Measurements from ENCODE around the gene SLC12A2.
A peak's percentile ranks its signal among the peaks of the same experiment; 100 is the strongest.

Gene SLC12A2

DNA sequence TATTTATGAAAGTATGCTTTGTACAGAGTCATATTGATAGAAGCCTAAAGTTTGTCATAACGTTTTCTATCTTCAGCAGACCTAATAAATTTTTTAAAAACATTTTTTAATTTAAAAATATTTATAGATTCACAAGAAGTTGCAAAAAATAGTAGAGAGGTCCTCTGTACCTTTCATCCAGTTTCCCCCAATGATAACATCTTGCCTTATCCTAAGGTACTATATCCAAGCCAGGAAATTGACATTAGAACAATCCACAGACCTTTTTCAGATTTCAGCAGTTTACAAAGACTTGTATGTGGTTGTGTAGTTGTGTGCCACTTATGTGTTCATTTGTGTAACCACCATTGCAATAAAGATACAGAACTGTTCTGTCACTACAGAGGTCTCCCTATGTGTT lies 88.5 kb downstream of the SLC12A2 start:
- no peak for DNase-seq

- DNase-seq = no peak
Observed at GRCh38 chr5:128174951-128175350, 91.4 kb downstream of the SLC12A2 start.

DNA sequence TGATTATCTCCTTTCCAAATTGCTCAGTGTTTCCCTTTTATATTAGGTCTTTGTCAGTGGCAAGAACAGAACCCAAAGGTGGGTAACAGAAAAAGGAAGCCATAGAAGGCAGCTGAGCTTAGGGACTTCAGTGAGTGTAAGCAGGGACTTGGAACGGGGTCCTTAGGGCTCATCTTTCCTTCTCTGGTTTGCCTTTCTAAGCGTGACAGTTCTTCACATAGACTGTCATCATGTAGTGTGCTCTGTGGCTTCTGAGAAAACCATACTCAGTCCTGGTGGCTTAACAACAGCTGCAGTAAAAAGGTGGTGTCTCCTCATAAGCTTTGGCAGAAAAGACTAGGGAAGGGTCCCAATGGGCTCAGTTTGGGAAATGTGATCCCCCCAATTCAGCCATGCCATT lies 108.8 kb downstream of the SLC12A2 start:
- DNase-seq = no peak

DNA sequence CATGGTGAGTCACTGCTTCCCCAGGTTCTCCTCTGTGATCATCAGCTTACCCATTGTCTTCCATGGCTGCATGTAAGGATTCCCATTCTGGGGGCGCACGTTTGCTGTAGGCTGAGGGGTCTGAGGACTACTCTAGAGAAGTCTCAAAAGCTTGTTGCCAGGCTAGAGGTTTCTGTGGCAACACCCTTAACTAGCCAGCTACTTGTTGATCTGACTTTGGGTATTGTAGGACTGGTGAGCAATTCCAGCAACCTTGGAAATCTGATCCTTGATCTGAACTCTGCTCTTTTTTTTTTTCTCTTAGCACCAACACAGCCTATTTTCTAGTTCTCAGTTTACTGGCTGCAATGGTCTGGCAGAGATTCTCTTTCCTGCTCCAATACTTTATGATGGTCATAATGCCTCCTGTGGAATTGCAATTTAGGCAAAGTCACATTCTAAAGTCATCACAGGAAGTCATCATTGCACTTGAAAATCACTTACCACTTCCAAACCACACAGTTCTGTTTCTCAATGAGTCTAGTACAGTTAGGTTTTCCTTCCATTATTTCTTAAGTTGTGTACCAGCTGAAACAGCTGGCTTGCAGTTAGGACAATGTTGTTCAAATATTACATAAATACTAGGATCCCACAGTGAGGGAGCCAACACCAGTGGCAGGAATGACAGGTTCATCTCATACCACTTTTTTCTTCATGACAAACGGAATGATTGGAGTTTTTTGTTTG lies 110.3 kb downstream of the SLC12A2 start:
- DNase-seq = no peak

DNA sequence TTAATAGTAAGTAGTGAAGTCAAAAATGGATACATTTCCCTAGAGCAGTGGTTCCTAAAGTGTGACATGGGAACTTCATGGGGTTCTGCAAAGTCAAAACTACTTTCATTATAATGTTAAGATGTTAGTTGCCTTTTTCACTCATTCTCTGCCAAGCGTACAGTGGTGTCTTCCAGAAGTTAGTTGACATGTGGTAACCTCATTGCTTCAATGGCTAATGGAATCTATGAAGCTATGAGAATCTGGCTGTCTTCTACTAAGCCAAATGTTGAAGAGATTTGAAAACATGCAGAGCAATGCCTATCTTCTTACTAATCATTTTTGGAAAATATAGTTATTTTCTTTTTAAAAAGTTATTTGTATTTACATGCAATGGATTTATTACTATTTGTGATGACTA lies 111.8 kb downstream of the SLC12A2 start:
- no peak for DNase-seq

DNA sequence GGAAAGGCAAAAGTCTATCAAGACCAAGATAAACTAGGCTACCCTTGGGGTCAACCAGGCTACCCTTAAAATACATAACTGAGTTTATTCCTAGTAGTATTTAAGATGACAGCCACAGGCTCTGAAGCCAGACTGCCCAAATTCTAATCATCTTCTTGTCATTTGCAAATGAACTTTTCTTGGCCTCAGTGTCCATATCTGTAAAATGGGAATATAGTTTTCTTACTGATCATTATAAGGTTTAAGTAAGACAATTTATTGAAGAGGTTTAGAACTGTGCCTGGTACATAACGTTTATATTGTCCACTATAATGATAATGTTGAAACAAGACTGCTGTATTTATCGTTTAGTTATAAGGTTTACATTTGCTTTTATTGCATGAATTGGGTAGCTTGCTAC lies 112.5 kb downstream of the SLC12A2 start:
- DNase-seq = no peak

DNA sequence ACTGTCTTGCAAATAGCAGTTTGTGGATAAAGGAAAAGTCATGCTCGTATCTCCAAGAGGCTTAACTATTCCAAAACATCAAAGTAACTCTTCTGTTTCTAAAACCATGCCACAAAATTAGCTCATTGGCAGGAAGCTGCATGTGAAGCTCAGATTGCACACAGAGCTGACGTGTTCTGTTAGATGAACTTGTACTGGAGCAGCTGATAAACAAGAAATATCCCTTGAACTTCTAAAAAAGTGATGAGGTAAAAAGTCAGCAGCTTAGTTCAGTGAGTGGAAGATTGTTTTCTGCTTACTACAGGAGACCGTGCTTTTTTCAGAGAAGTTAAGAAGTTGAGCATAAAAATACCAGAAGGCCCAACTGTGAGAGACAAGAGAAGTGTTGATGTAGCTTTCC lies 113.2 kb downstream of the SLC12A2 start:
- no peak for DNase-seq

- no peak for DNase-seq
Observed at GRCh38 chr5:128197896-128198522, 114.4 kb downstream of the SLC12A2 start.

DNA sequence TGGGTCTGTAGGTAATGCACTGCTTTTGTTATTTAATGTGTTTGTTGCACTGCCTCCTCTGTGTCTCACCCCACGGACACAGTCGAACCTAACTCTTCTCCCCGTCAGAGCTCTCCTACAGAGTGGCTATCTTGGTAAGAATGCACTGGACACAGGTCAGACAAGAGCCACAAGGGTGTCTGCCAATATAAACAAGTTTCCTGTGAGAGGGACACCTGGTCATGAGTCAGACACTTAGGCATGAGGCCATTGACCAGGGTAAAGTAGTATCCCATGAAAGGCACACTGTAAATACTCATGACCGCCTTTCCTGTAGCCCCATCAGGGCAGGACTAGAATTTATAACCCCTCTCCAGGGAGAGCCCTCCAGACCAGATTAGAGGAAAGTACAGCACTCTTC lies 115.5 kb downstream of the SLC12A2 start:
- no peak for DNase-seq

DNA sequence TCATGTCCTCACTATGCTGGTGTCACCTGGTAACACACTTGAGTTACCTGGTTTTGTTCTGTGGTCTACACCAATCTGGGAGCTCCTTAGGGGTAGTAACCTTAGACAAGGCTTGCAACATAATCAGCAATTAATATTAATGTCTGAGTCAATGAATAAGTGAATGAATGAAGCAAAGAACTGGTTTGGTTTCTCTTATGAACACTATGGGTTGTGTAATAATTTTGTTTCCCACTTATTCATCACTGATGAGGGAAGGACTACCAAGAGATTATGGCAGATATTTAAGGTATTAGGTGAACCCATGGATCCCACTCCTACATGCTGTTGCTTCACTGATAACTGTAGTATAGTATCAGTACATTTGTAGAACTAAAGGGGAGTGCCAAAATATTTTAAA lies 116.0 kb downstream of the SLC12A2 start:
- no peak for DNase-seq

GRCh38 chr5:128201065-128201926 lies 117.7 kb downstream of the SLC12A2 start:
- DNase-seq = peak; percentile 35 to 59

DNA sequence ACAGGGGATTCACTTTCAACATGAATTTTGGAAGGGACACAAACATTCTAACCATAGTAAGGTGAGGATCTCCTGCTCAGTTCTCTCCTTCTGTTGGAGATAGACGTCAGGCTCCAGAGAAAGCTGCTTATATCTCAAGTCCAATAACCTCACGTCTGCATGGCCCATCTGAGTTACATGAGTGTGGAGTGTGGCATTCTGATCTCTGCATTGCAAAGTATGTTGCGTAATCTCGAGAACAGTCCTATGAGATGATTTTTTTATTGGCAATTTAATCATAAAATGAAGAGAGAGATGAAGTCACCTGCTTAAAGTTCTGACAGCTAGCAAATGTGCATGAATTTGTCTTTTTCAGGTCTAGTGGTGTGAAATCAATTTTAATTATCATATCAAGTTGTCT lies 118.8 kb downstream of the SLC12A2 start:
- DNase-seq = no peak

DNA sequence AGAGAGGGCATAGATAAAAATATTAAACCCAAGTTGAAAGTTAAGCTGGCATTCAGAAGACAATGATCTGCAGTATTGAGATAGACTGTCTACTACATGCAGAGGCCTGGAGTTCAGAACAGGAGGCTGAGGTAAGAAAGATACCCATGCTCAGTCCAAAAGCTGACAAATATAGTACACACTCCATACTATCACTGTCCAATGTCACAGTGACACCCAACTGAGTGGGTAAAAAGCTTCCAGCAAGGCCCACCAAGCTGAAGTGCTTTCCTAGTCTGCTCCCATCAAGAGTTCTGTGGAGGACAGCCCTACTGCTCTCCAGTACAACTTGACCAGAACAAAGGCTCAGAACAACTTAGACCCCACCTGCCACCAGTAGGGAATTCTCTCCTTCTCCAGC lies 124.9 kb downstream of the SLC12A2 start:
- DNase-seq = no peak

GRCh38 chr5:128212191-128212806 lies 128.7 kb downstream of the SLC12A2 start:
- DNase-seq = no peak

DNA sequence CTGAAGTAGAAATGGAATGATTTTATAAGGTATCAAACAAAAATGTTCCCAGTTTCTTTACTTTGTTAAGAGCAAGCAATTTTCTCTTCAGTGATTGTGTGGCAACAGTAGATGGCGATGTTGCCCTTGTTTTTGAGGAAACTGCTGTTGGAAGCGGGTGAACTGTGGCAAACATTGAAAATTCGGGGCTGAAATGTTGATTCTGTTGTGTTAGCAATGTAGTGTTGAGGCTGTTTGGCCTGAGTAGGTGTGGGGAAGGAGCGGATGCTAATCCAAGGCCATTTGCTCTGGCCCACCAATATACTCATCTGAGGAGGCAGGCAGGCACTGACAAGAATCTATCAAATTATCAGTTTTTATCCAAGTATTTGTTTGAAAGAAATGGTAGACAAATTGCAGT lies 129.8 kb downstream of the SLC12A2 start:
- DNase-seq = peak in 1 of 2 experiments; percentile 13

GRCh38 chr5:128213833-128214232 lies 130.3 kb downstream of the SLC12A2 start:
- no peak for DNase-seq

- no peak for DNase-seq
Observed at GRCh38 chr5:128216285-128216684, 132.7 kb downstream of the SLC12A2 start.

DNA sequence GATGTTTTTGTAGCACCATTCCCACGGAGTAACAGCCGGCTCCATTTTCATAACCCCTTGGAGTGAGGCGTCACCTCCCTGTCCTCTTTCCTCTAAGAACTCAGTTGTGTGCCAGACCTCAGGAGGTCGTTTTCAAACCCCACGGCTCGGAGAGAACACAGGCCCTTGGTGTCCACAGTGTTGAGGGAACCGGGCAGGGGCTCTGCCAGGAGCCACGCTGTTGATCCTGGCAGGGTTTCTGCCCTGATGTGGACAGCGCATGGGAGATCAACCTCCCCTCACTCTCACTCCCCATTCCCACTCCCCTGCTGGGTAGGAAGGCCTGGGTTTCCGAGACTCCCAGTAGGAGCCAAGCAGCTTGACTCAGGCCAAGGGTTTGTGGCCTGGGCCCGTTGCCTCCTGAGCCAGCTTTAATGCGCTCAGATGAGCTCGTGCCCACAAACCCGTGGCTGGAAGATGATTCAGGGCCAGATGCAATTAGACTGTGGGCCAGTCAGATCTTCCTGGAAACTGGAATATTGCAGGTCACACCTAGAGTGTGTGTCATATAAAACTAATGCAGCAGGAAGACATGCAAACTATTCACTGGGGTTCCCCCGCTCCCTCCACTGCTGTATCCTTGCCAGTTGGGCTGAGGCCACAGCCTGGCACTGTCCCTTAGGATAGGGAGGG lies 133.4 kb downstream of the SLC12A2 start:
- no peak for DNase-seq

GRCh38 chr5:128220841-128221240 lies 137.3 kb downstream of the SLC12A2 start:
- DNase-seq = no peak

DNA sequence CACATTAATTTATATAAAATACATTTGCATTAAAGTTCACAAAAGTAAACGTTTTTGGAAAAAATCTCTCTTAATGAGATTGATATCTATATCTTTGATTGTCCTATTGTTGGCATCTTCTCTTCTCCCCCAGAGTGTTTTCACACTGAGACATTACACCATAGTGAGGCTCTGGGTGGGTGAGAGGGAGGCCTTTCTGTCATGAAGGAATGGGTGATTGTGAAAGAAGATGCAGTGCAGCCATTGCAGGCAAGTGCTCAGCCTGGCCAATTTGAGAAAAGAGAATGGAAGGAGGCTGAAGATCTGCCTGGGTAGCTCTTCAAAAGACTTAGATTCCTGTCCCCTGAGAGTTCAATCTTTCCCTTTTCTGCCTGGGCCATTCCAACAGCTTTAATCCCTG lies 140.8 kb downstream of the SLC12A2 start:
- DNase-seq = no peak

DNA sequence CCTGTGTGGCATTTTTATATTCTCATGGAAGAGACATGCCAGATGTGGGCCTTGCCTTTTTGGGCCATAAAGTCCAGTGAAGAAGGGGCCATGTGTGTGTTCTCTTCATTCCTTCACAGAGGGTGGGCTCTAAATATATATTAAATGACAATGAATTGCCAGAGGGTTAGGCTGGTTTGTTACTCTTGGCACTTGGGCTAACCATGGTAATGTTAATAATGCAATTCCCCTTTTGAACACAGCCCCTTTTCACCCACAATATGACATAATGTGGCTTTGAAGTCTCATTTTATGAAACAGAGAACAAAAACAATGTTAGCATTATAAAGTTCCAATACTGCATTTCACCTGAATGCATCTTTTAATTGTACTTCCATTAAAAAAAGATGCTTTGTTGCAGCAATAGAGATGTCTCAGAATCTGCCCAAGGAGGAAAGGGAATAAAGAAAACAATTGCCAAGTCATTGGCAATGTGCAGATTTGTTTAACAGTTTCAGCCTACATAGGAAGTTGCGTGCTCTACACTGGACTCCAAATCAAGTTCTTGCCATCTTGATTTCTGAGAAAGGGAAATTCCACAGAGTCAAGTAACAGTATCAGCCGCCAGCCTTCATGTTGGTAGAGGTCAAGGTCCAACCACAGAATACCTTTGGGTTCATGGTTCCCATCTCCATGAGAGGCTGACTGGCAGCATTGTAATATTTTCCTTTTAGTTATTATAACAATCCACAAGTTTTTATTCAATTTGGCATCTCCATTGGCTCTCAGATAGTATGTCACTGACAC lies 141.9 kb downstream of the SLC12A2 start:
- no peak for DNase-seq

DNA sequence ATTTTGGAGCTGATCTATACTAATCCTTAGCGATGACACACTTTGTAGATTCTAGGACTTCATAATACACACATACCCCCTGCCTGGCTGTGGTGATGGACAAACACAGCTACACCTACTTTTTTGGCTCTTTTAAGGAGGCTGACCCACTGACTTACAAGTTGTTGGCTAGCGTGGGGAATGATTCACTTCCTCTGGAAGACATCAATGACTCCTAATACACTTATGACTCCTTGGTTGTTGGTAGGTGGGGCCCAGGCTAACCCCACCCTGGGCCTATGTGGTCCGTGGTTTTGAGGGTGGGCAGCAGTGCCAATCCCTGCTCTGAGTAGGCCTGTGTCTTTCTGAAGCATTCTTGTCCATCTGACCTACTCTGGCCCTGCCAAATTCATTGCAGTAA lies 144.4 kb downstream of the SLC12A2 start:
- DNase-seq = no peak
